Measurements from ENCODE around the gene ELOVL1. TPM values are rescaled to one million over a fixed set of nuclear protein-coding genes. Genes with fewer than 3 reads are reported as not detected.

Gene ELOVL1
- total and polyA plus RNA-seq, 2 of the 13 experiments (the other 11 are each of a cell fraction or from before 2014, with no cell fraction given), result 55.2 to 77.4 TPM

DNA sequence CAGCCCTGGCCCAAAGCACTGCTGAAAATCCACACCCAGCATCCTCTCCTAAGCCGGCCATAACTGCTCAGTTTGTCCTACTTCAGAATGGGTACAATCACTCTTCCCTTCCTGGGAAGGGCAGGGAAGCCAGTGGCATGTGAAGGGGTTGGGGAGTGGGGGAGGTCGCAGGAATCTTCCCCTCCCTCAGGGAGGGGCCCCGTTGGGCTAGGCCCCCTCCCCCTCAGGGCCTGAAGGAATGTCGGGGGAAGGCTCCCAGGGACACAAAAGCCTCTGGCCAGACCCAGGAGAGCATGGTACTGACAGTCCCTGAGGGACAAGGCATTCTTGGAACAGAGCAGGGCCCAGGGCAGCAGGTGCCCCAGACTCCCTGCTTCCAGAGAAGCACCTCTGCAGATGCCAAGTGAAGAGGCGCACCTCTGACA lies 1.2 kb downstream of the ELOVL1 start (continued):
- TF ChIP-seq, protein P1, sequence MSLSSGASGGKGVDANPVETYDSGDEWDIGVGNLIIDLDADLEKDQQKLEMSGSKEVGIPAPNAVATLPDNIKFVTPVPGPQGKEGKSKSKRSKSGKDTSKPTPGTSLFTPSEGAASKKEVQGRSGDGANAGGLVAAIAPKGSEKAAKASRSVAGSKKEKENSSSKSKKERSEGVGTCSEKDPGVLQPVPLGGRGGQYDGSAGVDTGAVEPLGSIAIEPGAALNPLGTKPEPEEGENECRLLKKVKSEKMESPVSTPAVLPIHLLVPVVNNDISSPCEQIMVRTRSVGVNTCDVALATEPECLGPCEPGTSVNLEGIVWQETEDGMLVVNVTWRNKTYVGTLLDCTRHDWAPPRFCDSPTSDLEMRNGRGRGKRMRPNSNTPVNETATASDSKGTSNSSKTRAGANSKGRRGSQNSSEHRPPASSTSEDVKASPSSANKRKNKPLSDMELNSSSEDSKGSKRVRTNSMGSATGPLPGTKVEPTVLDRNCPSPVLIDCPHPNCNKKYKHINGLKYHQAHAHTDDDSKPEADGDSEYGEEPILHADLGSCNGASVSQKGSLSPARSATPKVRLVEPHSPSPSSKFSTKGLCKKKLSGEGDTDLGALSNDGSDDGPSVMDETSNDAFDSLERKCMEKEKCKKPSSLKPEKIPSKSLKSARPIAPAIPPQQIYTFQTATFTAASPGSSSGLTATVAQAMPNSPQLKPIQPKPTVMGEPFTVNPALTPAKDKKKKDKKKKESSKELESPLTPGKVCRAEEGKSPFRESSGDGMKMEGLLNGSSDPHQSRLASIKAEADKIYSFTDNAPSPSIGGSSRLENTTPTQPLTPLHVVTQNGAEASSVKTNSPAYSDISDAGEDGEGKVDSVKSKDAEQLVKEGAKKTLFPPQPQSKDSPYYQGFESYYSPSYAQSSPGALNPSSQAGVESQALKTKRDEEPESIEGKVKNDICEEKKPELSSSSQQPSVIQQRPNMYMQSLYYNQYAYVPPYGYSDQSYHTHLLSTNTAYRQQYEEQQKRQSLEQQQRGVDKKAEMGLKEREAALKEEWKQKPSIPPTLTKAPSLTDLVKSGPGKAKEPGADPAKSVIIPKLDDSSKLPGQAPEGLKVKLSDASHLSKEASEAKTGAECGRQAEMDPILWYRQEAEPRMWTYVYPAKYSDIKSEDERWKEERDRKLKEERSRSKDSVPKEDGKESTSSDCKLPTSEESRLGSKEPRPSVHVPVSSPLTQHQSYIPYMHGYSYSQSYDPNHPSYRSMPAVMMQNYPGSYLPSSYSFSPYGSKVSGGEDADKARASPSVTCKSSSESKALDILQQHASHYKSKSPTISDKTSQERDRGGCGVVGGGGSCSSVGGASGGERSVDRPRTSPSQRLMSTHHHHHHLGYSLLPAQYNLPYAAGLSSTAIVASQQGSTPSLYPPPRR (CRISPR knock-in tag; IDR thresholded peaks at IDR 0.05; ENCODE audit: borderline replicate concordance), result no peak
- TF ChIP-seq HMG20A (CRISPR knock-in tag; IDR thresholded peaks at IDR 0.05; ENCODE audit: borderline replicate concordance) (no peak), JDP2 (CRISPR knock-in tag; IDR thresholded peaks at IDR 0.05; ENCODE audit: borderline replicate concordance) (no peak), ZNF367 (CRISPR knock-in tag; IDR thresholded peaks at IDR 0.05; ENCODE audit: borderline replicate concordance) (no peak), HOXA9 (CRISPR knock-in tag; IDR thresholded peaks at IDR 0.05; ENCODE audit: borderline replicate concordance) (no peak), ZNF629 (CRISPR knock-in tag; conservative IDR thresholded peaks at IDR 0.05) (peak; percentile 95), KDM1A (CRISPR knock-in tag; IDR thresholded peaks at IDR 0.05) (peak; percentile 55; the same call in 1 of the 2 replicates), RFX5 (IDR thresholded peaks at IDR 0.05; ENCODE audit: low read depth, low read length) (no peak), YY1 (IDR thresholded peaks at IDR 0.05; ENCODE audit: insufficient read depth, insufficient replicate concordance, low read depth, low read length) (no peak), MTA1 (CRISPR knock-in tag; IDR thresholded peaks at IDR 0.05; ENCODE audit: borderline replicate concordance) (no peak), PRPF4 (IDR thresholded peaks at IDR 0.05; ENCODE audit: low read depth, low read length, poor library complexity, severe bottlenecking) (no peak), ZSCAN20 (CRISPR knock-in tag; IDR thresholded peaks at IDR 0.05; ENCODE audit: borderline replicate concordance) (no peak), ZMYM2 (CRISPR knock-in tag; IDR thresholded peaks at IDR 0.05) (no peak), HOXD1 (CRISPR knock-in tag; IDR thresholded peaks at IDR 0.05) (no peak)
- TF ChIP-seq, protein P2, sequence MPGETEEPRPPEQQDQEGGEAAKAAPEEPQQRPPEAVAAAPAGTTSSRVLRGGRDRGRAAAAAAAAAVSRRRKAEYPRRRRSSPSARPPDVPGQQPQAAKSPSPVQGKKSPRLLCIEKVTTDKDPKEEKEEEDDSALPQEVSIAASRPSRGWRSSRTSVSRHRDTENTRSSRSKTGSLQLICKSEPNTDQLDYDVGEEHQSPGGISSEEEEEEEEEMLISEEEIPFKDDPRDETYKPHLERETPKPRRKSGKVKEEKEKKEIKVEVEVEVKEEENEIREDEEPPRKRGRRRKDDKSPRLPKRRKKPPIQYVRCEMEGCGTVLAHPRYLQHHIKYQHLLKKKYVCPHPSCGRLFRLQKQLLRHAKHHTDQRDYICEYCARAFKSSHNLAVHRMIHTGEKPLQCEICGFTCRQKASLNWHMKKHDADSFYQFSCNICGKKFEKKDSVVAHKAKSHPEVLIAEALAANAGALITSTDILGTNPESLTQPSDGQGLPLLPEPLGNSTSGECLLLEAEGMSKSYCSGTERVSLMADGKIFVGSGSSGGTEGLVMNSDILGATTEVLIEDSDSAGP (CRISPR knock-in tag; IDR thresholded peaks at IDR 0.05; ENCODE audit: borderline replicate concordance), result no peak
- TF ChIP-seq, protein P3, sequence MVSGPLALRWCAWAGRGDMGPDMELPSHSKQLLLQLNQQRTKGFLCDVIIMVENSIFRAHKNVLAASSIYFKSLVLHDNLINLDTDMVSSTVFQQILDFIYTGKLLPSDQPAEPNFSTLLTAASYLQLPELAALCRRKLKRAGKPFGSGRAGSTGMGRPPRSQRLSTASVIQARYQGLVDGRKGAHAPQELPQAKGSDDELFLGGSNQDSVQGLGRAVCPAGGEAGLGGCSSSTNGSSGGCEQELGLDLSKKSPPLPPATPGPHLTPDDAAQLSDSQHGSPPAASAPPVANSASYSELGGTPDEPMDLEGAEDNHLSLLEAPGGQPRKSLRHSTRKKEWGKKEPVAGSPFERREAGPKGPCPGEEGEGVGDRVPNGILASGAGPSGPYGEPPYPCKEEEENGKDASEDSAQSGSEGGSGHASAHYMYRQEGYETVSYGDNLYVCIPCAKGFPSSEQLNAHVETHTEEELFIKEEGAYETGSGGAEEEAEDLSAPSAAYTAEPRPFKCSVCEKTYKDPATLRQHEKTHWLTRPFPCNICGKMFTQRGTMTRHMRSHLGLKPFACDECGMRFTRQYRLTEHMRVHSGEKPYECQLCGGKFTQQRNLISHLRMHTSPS (CRISPR knock-in tag; IDR thresholded peaks at IDR 0.05; ENCODE audit: low read depth), result no peak
- TF ChIP-seq, protein P4, sequence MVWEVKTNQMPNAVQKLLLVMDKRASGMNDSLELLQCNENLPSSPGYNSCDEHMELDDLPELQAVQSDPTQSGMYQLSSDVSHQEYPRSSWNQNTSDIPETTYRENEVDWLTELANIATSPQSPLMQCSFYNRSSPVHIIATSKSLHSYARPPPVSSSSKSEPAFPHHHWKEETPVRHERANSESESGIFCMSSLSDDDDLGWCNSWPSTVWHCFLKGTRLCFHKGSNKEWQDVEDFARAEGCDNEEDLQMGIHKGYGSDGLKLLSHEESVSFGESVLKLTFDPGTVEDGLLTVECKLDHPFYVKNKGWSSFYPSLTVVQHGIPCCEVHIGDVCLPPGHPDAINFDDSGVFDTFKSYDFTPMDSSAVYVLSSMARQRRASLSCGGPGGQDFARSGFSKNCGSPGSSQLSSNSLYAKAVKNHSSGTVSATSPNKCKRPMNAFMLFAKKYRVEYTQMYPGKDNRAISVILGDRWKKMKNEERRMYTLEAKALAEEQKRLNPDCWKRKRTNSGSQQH (CRISPR knock-in tag; IDR thresholded peaks at IDR 0.05; ENCODE audit: low read depth), result no peak
- TF ChIP-seq, protein P5, sequence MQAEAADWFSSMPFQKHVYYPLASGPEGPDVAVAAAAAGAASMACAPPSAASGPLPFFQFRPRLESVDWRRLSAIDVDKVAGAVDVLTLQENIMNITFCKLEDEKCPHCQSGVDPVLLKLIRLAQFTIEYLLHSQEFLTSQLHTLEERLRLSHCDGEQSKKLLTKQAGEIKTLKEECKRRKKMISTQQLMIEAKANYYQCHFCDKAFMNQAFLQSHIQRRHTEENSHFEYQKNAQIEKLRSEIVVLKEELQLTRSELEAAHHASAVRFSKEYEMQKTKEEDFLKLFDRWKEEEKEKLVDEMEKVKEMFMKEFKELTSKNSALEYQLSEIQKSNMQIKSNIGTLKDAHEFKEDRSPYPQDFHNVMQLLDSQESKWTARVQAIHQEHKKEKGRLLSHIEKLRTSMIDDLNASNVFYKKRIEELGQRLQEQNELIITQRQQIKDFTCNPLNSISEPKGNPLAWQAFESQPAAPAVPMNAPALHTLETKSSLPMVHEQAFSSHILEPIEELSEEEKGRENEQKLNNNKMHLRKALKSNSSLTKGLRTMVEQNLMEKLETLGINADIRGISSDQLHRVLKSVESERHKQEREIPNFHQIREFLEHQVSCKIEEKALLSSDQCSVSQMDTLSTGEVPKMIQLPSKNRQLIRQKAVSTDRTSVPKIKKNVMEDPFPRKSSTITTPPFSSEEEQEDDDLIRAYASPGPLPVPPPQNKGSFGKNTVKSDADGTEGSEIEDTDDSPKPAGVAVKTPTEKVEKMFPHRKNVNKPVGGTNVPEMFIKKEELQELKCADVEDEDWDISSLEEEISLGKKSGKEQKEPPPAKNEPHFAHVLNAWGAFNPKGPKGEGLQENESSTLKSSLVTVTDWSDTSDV (CRISPR knock-in tag; IDR thresholded peaks at IDR 0.05), result no peak
